Mesendoderm (in vitro differentiated cells): Measurements from ENCODE around the gene GNAQ.

ENCODE experiments used
- DNase-seq: peaks from one replicate; pipeline ENCODE4 v3.0.0; 2013
- H2AK5ac ChIP-seq: 2 replicates; pipeline ENCODE4 v1.6.1; 2013; ENCODE audit warnings: low read length, inconsistent platforms
- H2BK120ac ChIP-seq: 2 replicates; pipeline ENCODE4 v1.6.1; 2013; ENCODE audit warnings: low read depth, mild to moderate bottlenecking, low read length, moderate library complexity, mixed read lengths
- H2BK15ac ChIP-seq: replicated peaks from 2 replicates; pipeline ENCODE4 v1.6.1; 2013; ENCODE audit warnings: low read depth, mild to moderate bottlenecking, moderate library complexity
- H2BK5ac ChIP-seq: 2 replicates; pipeline ENCODE4 v1.6.1; 2013; ENCODE audit warnings: low read length, inconsistent platforms
- H3K18ac ChIP-seq: 2 replicates; pipeline ENCODE4 v1.6.1; 2013; ENCODE audit warnings: mild to moderate bottlenecking, low read length, mixed read lengths
- H3K23ac ChIP-seq: one replicate; pipeline ENCODE4 v1.6.1; 2013; ENCODE audit warnings: low read length
- H3K27ac ChIP-seq: 2 replicates; pipeline ENCODE4 v1.5.1; 2013; ENCODE audit warnings: low read depth, mild to moderate bottlenecking, inconsistent platforms, low read length, moderate library complexity
- H3K27me3 ChIP-seq: 2 replicates; pipeline ENCODE4 v1.6.1; 2013; ENCODE audit warnings: low read length, control low read depth, mild to moderate bottlenecking, inconsistent platforms; ENCODE audit not compliant: insufficient read depth, poor library complexity
- H3K36me3 ChIP-seq: 2 replicates; pipeline ENCODE4 v1.6.1; 2013; ENCODE audit warnings: low read length, inconsistent platforms; ENCODE audit not compliant: control insufficient read depth, insufficient read depth
- H3K4ac ChIP-seq: one replicate; pipeline ENCODE4 v1.6.1; 2013; ENCODE audit warnings: low read depth, mild to moderate bottlenecking, low read length, moderate library complexity
- H3K4me1 ChIP-seq: 2 replicates; pipeline ENCODE4 v1.6.1; 2013; ENCODE audit warnings: low read depth, low read length, inconsistent platforms; ENCODE audit not compliant: control insufficient read depth
- H3K4me2 ChIP-seq: 2 replicates; pipeline ENCODE4 v1.6.1; 2013; ENCODE audit warnings: low read length
- H3K4me3 ChIP-seq: 2 replicates; pipeline ENCODE4 v1.5.1; 2013; ENCODE audit warnings: mild to moderate bottlenecking, low read length
- H3K56ac ChIP-seq: one replicate; pipeline ENCODE4 v1.6.1; 2013; ENCODE audit warnings: low read length
- H3K79me1 ChIP-seq: 2 replicates; pipeline ENCODE4 v1.6.1; 2013; ENCODE audit warnings: low read length, inconsistent platforms
- H3K79me2 ChIP-seq: 2 replicates; pipeline ENCODE4 v1.6.1; 2013; ENCODE audit warnings: mild to moderate bottlenecking, low read length; ENCODE audit not compliant: control insufficient read depth, insufficient read depth
- H3K9ac ChIP-seq: 2 replicates; pipeline ENCODE4 v1.6.1; 2013; ENCODE audit warnings: low read length, inconsistent platforms
- H4K5ac ChIP-seq: one replicate; pipeline ENCODE4 v1.6.1; 2013; ENCODE audit warnings: low read length
- H4K8ac ChIP-seq: one replicate; pipeline ENCODE4 v1.6.1; 2013; ENCODE audit warnings: low read depth, mild to moderate bottlenecking, control low read depth, low read length, moderate library complexity
- WGBS: extraction: QIAGEN DNeasy Blood & Tissue Kit; methylation state at CpG from one replicate; pipeline ENCODE4 v1.1.7; 2013; ENCODE audit warnings: low lambda C conversion rate, missing lambda C conversion rate; ENCODE audit not compliant: insufficient coverage; ENCODE audit errors: extremely low coverage; 5-methylcytosine and 5-hydroxymethylcytosine counted together

GNAQ gene

GRCh38 chr9:77710965-77711648 is 320.5 kb downstream of the GNAQ start:
- Histone ChIP-seq H4K5ac (no peak overlapping the region), H3K18ac (no peak overlapping the region), H3K4me3 (no peak overlapping the region), H3K23ac (no peak overlapping the region), H3K4me1 (no peaks in the 10 kb centered on the region), H2BK120ac (no peak overlapping the region), H2AK5ac (no peak overlapping the region), H3K27me3 (no peaks in the 10 kb centered on the region), H3K56ac (no peak overlapping the region), H4K8ac (no peak overlapping the region), H3K27ac (no peak overlapping the region), H2BK15ac (no peak overlapping the region), H3K9ac (no peak overlapping the region), H3K36me3 (no peaks in the 10 kb centered on the region), H3K79me1 (no peaks in the 10 kb centered on the region), H3K79me2 (no peaks in the 10 kb centered on the region), H2BK5ac (no peak overlapping the region), H3K4me2 (no peak overlapping the region), H3K4ac (no peak overlapping the region)
- WGBS = no CpG with 5 or more reads among the region's 1 CpG
- peak; percentile 17 for DNase-seq

GRCh38 chr9:77710316-77710715 is 321.3 kb downstream of the GNAQ start:
- no peak overlapping the region for H3K23ac ChIP-seq
- no peak overlapping the region for H3K18ac ChIP-seq
- H3K36me3 ChIP-seq = no peaks in the 10 kb centered on the region
- H3K79me2 ChIP-seq = no peaks in the 10 kb centered on the region
- H3K27me3 ChIP-seq = no peaks in the 10 kb centered on the region
- no peak overlapping the region for H2BK5ac ChIP-seq
- no peak overlapping the region for H3K56ac ChIP-seq
- no peaks in the 10 kb centered on the region for H3K4me1 ChIP-seq
- no peak overlapping the region for H2BK120ac ChIP-seq
- DNase-seq = peak; percentile 33
- H2BK15ac ChIP-seq = no peak overlapping the region
- no CpG with 5 or more reads among the region's 2 CpGs for WGBS
- no peak overlapping the region for H3K4me3 ChIP-seq
- H4K8ac ChIP-seq = no peak overlapping the region
- H3K27ac ChIP-seq = no peak overlapping the region
- no peak overlapping the region for H3K4ac ChIP-seq
- no peak overlapping the region for H3K9ac ChIP-seq
- no peak overlapping the region for H4K5ac ChIP-seq
- no peak overlapping the region for H2AK5ac ChIP-seq
- H3K4me2 ChIP-seq = no peak overlapping the region
- no peaks in the 10 kb centered on the region for H3K79me1 ChIP-seq

DNA sequence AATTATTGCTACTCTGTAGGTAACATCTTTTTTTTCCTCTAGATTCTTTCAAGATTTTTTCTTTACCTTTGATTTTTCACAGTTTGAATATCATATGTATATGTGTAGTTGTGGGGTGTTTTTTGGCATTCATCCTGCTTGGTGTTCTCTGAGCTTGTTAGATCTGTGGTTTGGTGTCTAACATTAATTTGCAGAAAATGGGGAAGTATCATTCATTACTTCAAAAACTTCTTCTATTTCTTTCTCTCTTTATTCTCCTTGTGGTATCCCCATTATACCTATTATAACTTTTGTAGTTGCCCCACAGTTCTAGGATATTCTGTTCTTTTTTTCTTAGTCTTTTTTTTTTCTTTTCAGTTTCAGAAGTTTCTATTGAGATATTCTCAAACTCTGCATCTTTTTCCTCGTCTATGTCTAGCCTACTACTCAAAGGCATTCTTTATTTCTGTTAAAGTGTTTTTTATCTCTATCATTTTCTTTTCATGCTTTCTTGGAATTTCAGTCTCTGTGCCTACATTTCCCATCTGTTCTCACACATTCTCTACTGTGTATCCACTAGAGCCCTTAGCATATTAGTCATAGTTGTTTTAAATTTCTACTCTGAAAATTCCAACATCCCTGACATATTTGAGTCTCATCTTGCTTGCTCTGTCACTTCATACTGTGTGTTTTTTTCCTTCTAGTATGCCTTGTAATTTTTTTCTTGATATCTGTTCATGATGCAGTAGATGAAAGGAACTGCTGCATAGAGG is 323.4 kb downstream of the GNAQ start:
- H2BK15ac ChIP-seq = no peak overlapping the region
- no peak overlapping the region for H2BK120ac ChIP-seq
- H2BK5ac ChIP-seq = no peak overlapping the region
- H4K5ac ChIP-seq = no peak overlapping the region
- no peak overlapping the region for H3K4me3 ChIP-seq
- no peak overlapping the region for H2AK5ac ChIP-seq
- H3K4me2 ChIP-seq = no peak overlapping the region
- H3K27me3 ChIP-seq = no peaks in the 10 kb centered on the region
- no peak overlapping the region for H3K27ac ChIP-seq
- no CpG with 5 or more reads among the region's 1 CpG for WGBS
- H3K79me1 ChIP-seq = no peaks in the 10 kb centered on the region
- H4K8ac ChIP-seq = no peak overlapping the region
- H3K9ac ChIP-seq = no peak overlapping the region
- DNase-seq = no peak
- no peak overlapping the region for H3K18ac ChIP-seq
- H3K56ac ChIP-seq = no peak overlapping the region
- H3K36me3 ChIP-seq = no peaks in the 10 kb centered on the region
- no peak overlapping the region for H3K4ac ChIP-seq
- no peak overlapping the region for H3K23ac ChIP-seq
- no peaks in the 10 kb centered on the region for H3K4me1 ChIP-seq
- no peaks in the 10 kb centered on the region for H3K79me2 ChIP-seq

GRCh38 chr9:77707383-77708063 is 324.1 kb downstream of the GNAQ start:
- peak; percentile 40 for DNase-seq
- no peak overlapping the region for H4K5ac ChIP-seq
- no peak overlapping the region for H3K23ac ChIP-seq
- WGBS = no CpG with 5 or more reads among the region's 6 CpGs
- H3K4me3 ChIP-seq = no peak overlapping the region
- H3K4ac ChIP-seq = no peak overlapping the region
- no peaks in the 10 kb centered on the region for H3K4me1 ChIP-seq
- no peak overlapping the region for H2BK120ac ChIP-seq
- no peak overlapping the region for H3K4me2 ChIP-seq
- H3K36me3 ChIP-seq = no peaks in the 10 kb centered on the region
- H3K79me1 ChIP-seq = no peaks in the 10 kb centered on the region
- no peak overlapping the region for H2BK15ac ChIP-seq
- H3K56ac ChIP-seq = no peak overlapping the region
- no peak overlapping the region for H3K18ac ChIP-seq
- no peaks in the 10 kb centered on the region for H3K79me2 ChIP-seq
- H3K9ac ChIP-seq = no peak overlapping the region
- no peak overlapping the region for H4K8ac ChIP-seq
- H3K27ac ChIP-seq = no peak overlapping the region
- H3K27me3 ChIP-seq = no peaks in the 10 kb centered on the region
- no peak overlapping the region for H2AK5ac ChIP-seq
- H2BK5ac ChIP-seq = no peak overlapping the region

DNA sequence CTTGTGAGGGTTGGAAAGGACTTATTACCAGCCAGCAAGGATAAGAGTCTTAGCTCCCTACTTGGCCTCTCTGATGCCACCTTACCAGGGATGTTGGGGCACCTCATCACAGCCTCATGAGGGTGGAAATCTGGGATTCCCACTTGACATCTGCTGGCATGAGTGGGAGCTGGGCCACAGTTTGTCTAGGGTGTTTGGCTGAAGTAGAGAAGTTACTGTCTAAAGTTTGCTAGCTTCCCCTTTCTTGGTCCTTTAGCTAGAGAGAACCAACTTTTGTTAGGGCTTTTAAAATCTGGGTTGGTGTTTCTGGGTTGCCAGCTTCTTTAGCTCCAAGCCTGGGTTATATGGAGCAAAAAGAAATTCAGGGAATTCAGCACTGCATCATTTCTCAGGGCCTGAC is 326.0 kb downstream of the GNAQ start:
- H4K5ac ChIP-seq = no peak overlapping the region
- H2BK5ac ChIP-seq = no peak overlapping the region
- H3K36me3 ChIP-seq = no peaks in the 10 kb centered on the region
- no peak overlapping the region for H2AK5ac ChIP-seq
- no peak overlapping the region for H4K8ac ChIP-seq
- no peak overlapping the region for H3K56ac ChIP-seq
- H3K18ac ChIP-seq = no peak overlapping the region
- DNase-seq = no peak
- no peak overlapping the region for H2BK120ac ChIP-seq
- no peaks in the 10 kb centered on the region for H3K79me1 ChIP-seq
- H2BK15ac ChIP-seq = no peak overlapping the region
- H3K4me2 ChIP-seq = no peak overlapping the region
- H3K79me2 ChIP-seq = no peaks in the 10 kb centered on the region
- H3K9ac ChIP-seq = no peak overlapping the region
- no peaks in the 10 kb centered on the region for H3K27me3 ChIP-seq
- no peak overlapping the region for H3K4me3 ChIP-seq
- no peak overlapping the region for H3K27ac ChIP-seq
- no peak overlapping the region for H3K23ac ChIP-seq
- no peaks in the 10 kb centered on the region for H3K4me1 ChIP-seq
- H3K4ac ChIP-seq = no peak overlapping the region
